Measurements from ENCODE around the gene UBE2G1.
"Not testable (repeated sequence)": the region's sequence is repeated elsewhere in the genome, so short reads cannot be mapped to it uniquely, and the experiment has no call there.

GRCh38 chr17:4255271-4255670 is 111.2 kb downstream of the UBE2G1 start:
- not testable (repeated sequence) for TF ChIP-seq JUNB (IDR thresholded peaks at IDR 0.05); TAF1 (IDR thresholded peaks at IDR 0.05; ENCODE audit: borderline replicate concordance, low read depth, low read length)
